Nucleus accumbens (tissue), 56 donors: ENCODE measurements around the gene SERPINB11.
"Not testable (repeated sequence)": the region's sequence is repeated elsewhere in the genome, so short reads cannot be mapped to it uniquely, and the experiment has no call there.

Experiments
- DNase-seq, 56 donors: peaks; one replicate each; lab custom pipeline; 2025; lab: John Stamatoyannopoulos, UW

Gene SERPINB11

GRCh38 chr18:63725682-63726480 is 23.1 kb downstream of the SERPINB11 start:
- no peak for DNase-seq

GRCh38 chr18:63730773-63731172 is 28.0 kb downstream of the SERPINB11 start:
- no peak for DNase-seq

DNA sequence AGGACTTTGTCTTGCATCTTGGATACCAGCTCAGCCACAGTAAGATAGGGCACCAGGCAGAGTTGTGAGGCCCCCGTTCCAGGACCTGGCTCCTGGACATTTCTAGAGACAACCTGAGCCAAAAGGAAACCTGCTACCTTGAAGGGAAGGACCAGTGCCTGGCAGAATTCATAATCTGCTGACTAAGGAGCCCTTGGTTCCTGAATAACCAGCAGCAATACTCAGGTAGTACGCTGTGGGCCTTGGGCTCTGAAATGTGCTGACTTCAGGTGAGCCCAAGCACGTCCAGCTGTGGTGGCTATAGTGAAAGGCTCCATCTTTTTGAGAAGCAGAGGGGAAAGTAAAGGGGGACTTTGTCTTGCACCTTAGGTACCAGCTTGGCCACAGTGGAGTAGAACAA is 28.5 kb downstream of the SERPINB11 start:
- DNase-seq, result no peak

GRCh38 chr18:63736876-63737275 is 34.1 kb downstream of the SERPINB11 start:
- no peak for DNase-seq

DNA sequence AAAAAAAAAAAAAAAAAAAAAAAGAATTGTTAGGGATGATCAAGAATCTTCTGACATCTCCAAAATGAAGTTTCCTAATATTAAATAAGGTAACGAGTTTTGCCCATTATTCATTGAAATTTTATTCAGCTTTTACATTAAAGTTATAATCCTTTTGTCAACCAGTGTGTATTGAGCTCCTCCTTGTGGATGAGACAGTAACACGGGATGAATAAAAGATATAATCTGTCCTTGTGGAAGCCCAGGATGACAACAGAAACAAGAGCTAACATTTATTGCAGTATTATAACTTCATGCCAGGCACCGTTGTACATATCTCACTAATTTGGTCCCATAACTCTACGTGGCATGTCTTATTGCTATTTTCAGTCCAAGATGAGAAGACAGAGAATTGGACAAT is 39.0 kb downstream of the SERPINB11 start:
- DNase-seq, result no peak

GRCh38 chr18:63747006-63747405 is 44.2 kb downstream of the SERPINB11 start:
- DNase-seq, result no peak

- no peak for DNase-seq
Observed at GRCh38 chr18:63749489-63749888, 46.7 kb downstream of the SERPINB11 start.

- DNase-seq, result no peak
Observed at GRCh38 chr18:63752636-63753035, 49.9 kb downstream of the SERPINB11 start.

DNA sequence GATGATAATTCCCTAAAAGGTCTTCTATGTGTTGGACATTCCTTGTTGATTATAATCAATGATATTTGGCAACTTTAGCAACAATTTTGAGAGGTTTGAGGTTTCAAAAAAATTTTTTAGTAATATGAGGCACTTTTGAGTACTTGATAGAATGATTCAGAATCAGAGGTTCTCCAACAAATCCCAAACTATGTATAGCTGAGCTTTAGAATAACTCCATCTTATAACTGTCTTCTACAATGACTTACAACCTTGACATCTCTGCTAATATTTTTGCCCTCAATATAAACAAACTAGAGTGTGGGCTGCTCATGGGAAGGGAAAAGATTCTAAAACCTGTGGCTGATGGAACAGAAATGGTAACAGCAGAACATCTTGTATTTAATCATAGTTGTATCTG is 50.9 kb downstream of the SERPINB11 start:
- no peak for DNase-seq

DNA sequence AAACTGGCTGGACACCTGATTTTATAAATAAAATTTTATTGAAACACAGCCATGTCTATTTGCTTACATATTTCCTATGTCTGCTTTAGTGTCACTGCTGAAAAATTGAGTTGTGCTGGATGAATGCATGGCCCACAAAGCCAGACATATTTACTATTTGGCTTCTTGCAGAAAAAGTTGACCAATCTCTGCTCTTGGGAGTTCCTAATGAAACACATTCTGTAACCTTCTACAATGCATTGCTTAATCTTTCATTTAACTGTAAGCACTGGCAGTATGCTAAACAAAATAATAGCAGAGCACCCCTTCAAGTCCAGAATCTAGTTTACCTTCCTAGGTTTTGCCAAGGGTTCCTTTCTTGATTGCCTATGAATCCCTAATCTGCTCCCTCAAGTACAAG is 54.8 kb downstream of the SERPINB11 start:
- no peak for DNase-seq

DNA sequence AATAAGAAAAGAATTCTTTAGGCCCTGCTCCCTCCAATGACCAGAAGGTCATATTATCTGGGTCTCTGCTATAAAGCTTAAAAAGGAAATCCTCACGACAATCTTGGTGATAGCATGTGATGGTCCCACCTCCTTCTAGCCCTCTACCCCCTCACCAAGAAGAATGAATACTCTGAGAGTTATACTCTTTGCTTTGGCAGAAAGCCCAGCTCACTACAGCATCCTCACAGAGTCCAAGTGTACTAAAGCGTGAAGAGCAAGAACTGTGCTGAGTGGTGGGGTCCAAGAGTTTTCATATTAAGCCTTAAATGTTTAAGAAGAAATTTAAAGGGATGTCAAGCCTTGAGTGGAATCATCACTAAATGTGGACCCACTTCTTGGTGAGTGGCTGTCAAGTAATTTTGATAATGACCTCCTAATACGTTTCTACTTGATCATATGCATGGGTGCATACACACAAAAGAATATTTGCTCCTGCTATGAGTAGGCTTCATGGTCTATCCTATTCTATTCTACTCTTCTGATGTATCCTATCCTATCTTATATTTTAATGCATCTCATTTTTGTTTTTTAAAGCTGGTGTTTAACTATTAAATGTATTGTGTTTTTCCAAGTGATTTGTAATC is 56.0 kb downstream of the SERPINB11 start:
- DNase-seq, result no peak

DNA sequence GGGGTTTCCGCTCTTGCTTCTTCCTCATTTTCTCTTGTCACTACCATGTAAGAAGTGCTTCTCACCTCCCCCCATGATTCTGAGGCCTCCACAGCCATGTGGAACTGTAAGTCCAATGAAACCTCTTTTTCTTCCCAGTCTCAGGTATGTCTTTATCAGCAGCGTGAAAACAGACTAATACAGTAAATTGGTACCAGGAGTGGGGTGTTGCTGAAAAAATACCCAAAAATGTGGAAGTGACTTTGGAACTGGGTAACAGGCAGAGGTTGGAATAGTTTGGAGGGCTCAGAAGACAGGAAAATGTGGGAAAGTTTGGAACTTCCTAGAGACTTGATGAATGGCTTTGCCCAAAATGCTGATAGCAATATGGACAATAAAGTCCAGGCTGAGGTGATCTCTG is 57.0 kb downstream of the SERPINB11 start:
- DNase-seq, result not testable (repeated sequence)

GRCh38 chr18:63762518-63762917 is 59.8 kb downstream of the SERPINB11 start:
- DNase-seq, result no peak

GRCh38 chr18:63763831-63764600 is 61.3 kb downstream of the SERPINB11 start:
- no peak for DNase-seq

GRCh38 chr18:63765837-63766236 is 63.1 kb downstream of the SERPINB11 start:
- DNase-seq, result no peak
